Kidney epithelial cell (primary cell): ENCODE data around the gene PHC2. TPM values are rescaled to one million over a fixed set of nuclear protein-coding genes. Genes with fewer than 3 reads are reported as not detected.

Source experiments
- DNase-seq: peaks from one replicate; pipeline ENCODE4 v3.0.0-alpha.2; 2010; ENCODE audit warnings: low read depth
- H3K27me3 ChIP-seq: 2 replicates; pipeline ENCODE4 v1.6.0; 2011; ENCODE audit warnings: low read length; ENCODE audit not compliant: control insufficient read depth, insufficient read depth
- H3K36me3 ChIP-seq: 2 replicates; pipeline ENCODE4 v1.5.1; 2011; ENCODE audit warnings: low read length; ENCODE audit not compliant: control insufficient read depth, insufficient read depth
- H3K4me3 ChIP-seq: 2 replicates; pipeline ENCODE4 v1.5.1; 2011; ENCODE audit warnings: low read depth, mild to moderate bottlenecking, control low read depth, low read length
- CTCF ChIP-seq: IDR thresholded peaks from 2 replicates; pipeline ENCODE4 v1.5.1; 2011; ENCODE audit warnings: mild to moderate bottlenecking, moderate library complexity, low read length, control low read depth, inconsistent platforms; ENCODE audit not compliant: insufficient read depth, poor library complexity, severe bottlenecking
- total RNA-seq: library from RNA; depleted of rRNA; stranded (reverse); fragments of >200 nt; gene quantifications from 2 replicates; pipeline ENCODE4 v1.2.3, GENCODE V29; 2015

PHC2 gene
- total RNA-seq, 1 donor from 2014 or later, result 216 TPM

GRCh38 chr1:33273961-33274371 lies 156.9 kb downstream of the PHC2 start:
- no peak for TF ChIP-seq CTCF
- DNase-seq, result no peak
- Histone ChIP-seq H3K27me3 (no peaks in the 10 kb centered on the region), H3K4me3 (no peak overlapping the region), H3K36me3 (no peaks in the 10 kb centered on the region)

Other genes with a start within 250 kb of the PHC2 start
- 4.8 and 7.0 TPM in 2 replicates for gene TRIM62, start 249.1 kb downstream of the PHC2 start, total RNA-seq
- gene ZNF362, start 174.6 kb downstream of the PHC2 start, total RNA-seq, result 20.7 and 26.0 TPM in 2 replicates
- not detected in 2 replicates for gene A3GALT2, start 110.0 kb downstream of the PHC2 start, total RNA-seq
- gene ZSCAN20, start 41.5 kb upstream of the PHC2 start, total RNA-seq, result 7.1 and 9.2 TPM in 2 replicates